Measurements from ENCODE around the gene TICAM1. TPM values are rescaled to one million over a fixed set of nuclear protein-coding genes. Genes with fewer than 3 reads are reported as not detected.
"Not testable (repeated sequence)": the region's sequence is repeated elsewhere in the genome, so short reads cannot be mapped to it uniquely, and the experiment has no call there.

TICAM1 gene
- total RNA-seq, 1 donor from 2014 or later: 16.0 TPM

DNA sequence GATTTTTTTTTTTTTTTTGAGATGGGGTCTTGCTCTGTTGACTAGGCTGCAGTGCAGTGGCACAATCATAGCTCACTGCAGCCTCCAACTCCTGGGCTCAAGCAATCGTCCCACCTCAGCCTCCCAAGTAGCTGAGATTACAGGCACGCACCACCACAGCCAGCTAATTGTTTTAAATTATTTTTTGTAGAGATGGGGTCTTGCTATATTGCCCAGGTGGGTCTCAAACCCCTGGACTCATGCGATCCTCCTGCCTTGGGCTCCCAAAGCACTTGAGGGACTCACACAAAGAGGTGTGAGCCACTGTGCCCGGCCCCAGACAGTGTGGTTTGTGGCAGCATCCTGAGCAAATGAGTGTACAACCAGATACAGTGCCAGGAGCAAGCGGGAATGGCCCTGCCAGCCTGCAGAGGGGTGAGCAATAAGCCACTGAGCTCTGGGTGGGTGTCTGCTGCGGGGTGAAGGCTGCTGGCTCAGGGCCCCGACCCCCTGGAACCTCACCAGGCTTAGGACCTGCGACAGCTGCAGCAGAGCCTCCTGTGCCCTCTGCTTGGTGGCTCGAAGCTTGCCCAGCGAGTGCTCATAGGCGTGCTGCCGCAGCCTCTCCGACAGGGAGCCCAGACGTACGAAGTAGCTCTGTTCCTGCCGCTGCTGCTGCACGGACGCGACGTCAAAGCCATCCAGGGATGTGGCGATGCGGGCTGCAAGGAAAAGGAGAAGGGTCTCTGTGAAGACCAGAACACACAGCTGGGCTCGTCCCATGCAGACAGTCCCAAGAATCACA is 15.9 kb upstream of the TICAM1 start:
- Histone ChIP-seq H3K36me3 (ENCODE audit: control insufficient read depth, insufficient read depth, low read length) (no peaks in the 10 kb centered on the region), H3K27me3 (ENCODE audit: control insufficient read depth, insufficient read depth, low read length) (no peaks in the 10 kb centered on the region), H3K4me3 (ENCODE audit: low read depth, low read length) (no peak overlapping the region)
- TF ChIP-seq, protein P1, sequence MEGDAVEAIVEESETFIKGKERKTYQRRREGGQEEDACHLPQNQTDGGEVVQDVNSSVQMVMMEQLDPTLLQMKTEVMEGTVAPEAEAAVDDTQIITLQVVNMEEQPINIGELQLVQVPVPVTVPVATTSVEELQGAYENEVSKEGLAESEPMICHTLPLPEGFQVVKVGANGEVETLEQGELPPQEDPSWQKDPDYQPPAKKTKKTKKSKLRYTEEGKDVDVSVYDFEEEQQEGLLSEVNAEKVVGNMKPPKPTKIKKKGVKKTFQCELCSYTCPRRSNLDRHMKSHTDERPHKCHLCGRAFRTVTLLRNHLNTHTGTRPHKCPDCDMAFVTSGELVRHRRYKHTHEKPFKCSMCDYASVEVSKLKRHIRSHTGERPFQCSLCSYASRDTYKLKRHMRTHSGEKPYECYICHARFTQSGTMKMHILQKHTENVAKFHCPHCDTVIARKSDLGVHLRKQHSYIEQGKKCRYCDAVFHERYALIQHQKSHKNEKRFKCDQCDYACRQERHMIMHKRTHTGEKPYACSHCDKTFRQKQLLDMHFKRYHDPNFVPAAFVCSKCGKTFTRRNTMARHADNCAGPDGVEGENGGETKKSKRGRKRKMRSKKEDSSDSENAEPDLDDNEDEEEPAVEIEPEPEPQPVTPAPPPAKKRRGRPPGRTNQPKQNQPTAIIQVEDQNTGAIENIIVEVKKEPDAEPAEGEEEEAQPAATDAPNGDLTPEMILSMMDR (IDR thresholded peaks at IDR 0.05; ENCODE audit: insufficient read depth, low read length, poor library complexity, severe bottlenecking): no peak
- no peak for DNase-seq (ENCODE audit: low read depth)

DNA sequence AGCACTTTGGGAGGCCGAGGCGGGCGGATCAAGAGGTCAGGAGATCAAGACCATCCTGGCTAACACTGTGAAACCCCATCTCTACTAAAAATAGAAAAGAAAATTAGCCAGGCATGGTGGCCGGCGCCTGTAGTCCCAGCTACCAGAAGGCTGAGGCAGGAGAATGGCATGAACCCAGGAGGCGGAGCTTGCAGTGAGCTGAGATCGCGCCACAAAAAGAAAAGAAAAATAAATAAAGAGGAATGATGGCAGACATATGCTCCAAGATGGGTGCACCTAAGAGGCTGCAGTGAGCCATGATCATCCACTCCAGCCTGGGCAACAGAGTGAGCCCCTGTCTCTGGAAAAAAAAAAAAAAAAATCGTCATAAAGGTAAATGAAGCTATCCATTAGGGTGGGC is 14.5 kb upstream of the TICAM1 start:
- H3K4me3 ChIP-seq (ENCODE audit: low read depth, low read length); H3K36me3 ChIP-seq (ENCODE audit: control insufficient read depth, insufficient read depth, low read length); H3K27me3 ChIP-seq (ENCODE audit: control insufficient read depth, insufficient read depth, low read length); DNase-seq (ENCODE audit: low read depth): not testable (repeated sequence)

DNA sequence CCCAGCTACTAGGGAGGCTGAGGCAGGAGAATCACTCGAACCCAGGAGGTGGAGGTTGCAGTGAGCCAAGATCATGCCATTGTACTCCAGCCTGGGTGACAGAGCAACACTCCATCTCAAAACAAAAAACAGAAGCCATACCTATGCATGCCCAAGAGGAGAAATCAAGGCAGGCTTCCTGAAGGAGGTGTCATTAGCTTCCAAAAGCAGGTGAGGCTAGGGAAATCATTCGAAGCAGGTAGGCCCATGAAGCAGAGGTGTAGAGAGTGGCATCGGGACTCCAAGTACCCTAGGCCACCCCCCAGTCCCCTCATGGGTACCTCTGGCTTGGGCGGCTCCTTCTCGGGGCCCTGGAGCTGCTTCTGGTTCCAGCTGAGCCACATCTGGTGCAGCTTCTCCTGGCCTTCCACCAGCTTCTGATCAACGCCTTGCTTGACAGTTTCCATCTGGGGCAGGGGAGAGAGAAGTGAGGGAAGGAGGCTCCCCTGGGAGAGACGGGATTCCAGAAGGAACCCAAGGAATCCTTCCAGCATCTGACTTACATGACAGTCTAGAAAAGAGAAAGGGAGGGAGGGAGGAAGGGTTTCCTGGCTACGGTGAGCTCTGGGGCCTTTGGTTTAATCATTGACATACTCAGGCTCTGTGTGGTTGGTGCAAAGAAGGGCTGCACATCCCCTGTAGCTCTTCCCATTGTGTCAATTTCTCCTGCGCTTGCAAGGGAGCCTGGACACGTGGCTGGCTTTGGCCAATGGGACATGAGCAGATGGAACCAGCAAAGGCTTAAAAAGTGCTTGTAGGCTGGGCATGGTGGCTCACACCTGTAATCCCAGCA is 13.1 kb upstream of the TICAM1 start:
- Histone ChIP-seq H3K27me3 (ENCODE audit: control insufficient read depth, insufficient read depth, low read length) (no peaks in the 10 kb centered on the region), H3K36me3 (ENCODE audit: control insufficient read depth, insufficient read depth, low read length) (no peaks in the 10 kb centered on the region), H3K4me3 (ENCODE audit: low read depth, low read length) (no peak overlapping the region)
- TF ChIP-seq, protein P1 (IDR thresholded peaks at IDR 0.05; ENCODE audit: insufficient read depth, low read length, poor library complexity, severe bottlenecking): no peak
- DNase-seq (ENCODE audit: low read depth): peak; percentile 69

DNA sequence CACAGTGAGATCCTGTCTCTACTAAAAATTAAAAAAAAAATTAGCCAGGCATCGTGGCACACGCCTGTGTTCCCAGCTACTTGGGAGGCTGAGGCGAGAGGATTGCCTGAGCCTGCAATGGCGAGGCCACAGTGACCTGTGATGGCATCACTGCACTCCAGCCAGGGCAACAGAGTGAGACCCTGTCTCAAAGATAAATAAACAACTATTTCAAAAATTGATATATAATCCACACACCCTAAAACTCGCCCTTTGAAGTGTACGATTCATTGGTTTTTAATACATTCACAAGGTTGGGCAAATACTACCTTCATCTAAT is 12.1 kb upstream of the TICAM1 start:
- DNase-seq (ENCODE audit: low read depth): no peak
- peaks cover 2% of the 10 kb centered on the region for H3K36me3 ChIP-seq (ENCODE audit: control insufficient read depth, insufficient read depth, low read length)
- TF ChIP-seq, protein P1 (IDR thresholded peaks at IDR 0.05; ENCODE audit: insufficient read depth, low read length, poor library complexity, severe bottlenecking): no peak
- H3K4me3 ChIP-seq (ENCODE audit: low read depth, low read length): no peak overlapping the region
- no peaks in the 10 kb centered on the region for H3K27me3 ChIP-seq (ENCODE audit: control insufficient read depth, insufficient read depth, low read length)

DNA sequence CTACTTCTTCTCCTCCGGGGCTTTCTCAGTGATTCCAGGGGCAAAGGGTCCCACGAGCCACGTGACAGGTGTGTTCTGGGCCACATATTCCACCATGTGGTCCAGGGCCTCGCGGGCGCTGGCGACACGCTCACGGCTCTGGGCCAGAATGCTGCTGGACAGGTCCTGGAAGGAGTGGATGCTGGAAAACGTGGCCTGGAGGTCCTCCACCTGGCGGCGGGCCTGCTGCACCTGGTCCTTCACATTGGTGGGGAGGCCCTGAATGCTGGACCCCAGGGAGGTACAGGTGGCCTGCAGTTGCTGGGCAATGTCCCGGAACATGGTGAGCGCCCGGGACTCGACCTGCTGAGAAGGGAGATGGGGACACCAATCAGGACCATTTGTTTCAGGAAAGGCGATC is 7.7 kb upstream of the TICAM1 start:
- DNase-seq (ENCODE audit: low read depth): no peak
- Histone ChIP-seq H3K36me3 (ENCODE audit: control insufficient read depth, insufficient read depth, low read length) (peaks cover 2% of the 10 kb centered on the region), H3K4me3 (ENCODE audit: low read depth, low read length) (no peak overlapping the region), H3K27me3 (ENCODE audit: control insufficient read depth, insufficient read depth, low read length) (no peaks in the 10 kb centered on the region)
- TF ChIP-seq, protein P1 (IDR thresholded peaks at IDR 0.05; ENCODE audit: insufficient read depth, low read length, poor library complexity, severe bottlenecking): no peak

DNA sequence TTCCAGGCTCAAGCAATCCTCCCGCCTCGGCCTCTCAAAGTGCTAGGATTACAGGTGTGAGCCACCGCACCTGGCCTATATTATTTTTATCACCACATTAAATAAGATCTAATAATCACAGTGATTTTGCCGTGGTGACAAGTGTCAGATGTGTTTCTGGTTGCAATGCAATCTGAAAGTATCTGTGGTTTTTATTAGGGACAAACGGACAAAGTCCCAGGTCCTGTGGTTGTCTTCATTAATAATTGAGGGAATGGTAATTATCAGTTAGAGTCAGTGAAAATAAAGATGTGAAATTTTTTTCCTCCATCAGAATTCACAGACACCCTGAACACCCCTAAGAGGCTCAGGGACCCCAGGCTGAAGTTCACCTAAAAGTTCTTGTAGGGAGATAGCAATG is 1.3 kb upstream of the TICAM1 start:
- no peak overlapping the region for H3K4me3 ChIP-seq (ENCODE audit: low read depth, low read length)
- TF ChIP-seq, protein P1 (IDR thresholded peaks at IDR 0.05; ENCODE audit: insufficient read depth, low read length, poor library complexity, severe bottlenecking): no peak

DNA sequence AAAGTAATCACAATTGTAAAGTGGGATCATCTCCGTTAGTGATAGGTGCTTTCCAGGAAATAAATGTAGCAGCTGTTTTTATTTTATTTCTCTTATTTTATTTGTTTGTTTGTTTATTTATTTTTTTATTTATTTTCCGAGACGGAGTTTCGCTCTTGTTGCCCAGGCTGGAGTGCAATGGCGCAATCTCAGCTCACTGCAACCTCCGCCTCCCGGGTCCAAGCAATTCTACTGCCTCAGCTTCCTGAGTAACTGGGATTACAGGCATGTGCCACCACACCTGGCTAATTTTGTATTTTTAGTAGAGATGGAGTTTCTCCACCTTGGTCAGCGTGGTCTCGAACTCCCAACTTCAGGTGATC is 448 bp upstream of the TICAM1 start:
- not testable (repeated sequence) for H3K36me3 ChIP-seq (ENCODE audit: control insufficient read depth, insufficient read depth, low read length); H3K27me3 ChIP-seq (ENCODE audit: control insufficient read depth, insufficient read depth, low read length); DNase-seq (ENCODE audit: low read depth)
- H3K4me3 ChIP-seq (ENCODE audit: low read depth, low read length): peak overlapping the region; percentile 98

More for the DNA sequence above, 1.3 kb upstream of the TICAM1 start:
- Histone ChIP-seq H3K36me3 (ENCODE audit: control insufficient read depth, insufficient read depth, low read length) (no peaks in the 10 kb centered on the region), H3K27me3 (ENCODE audit: control insufficient read depth, insufficient read depth, low read length) (no peaks in the 10 kb centered on the region)
- DNase-seq (ENCODE audit: low read depth): no peak
